Left ventricle myocardium inferior (tissue), 1 donor: ENCODE results near the gene CCDC167. TPM values are rescaled to one million over a fixed set of nuclear protein-coding genes. Genes with fewer than 3 reads are reported as not detected.
A peak's percentile ranks its signal among the peaks of the same experiment; 100 is the strongest.

Experiments used
- DNase-seq: peaks from one replicate; pipeline ENCODE4 v3.0.0-alpha.2; 2020
- H3K27ac ChIP-seq: fragments of 200-600 bp; replicated peaks from 2 replicates; pipeline ENCODE4 v1.8.0; 2021
- H3K27me3 ChIP-seq: fragments of 200-600 bp; 2 replicates; pipeline ENCODE4 v1.8.0; 2021; ENCODE audit warnings: low read depth
- H3K36me3 ChIP-seq: fragments of 200-600 bp; 2 replicates; pipeline ENCODE4 v1.8.0; 2021
- H3K4me1 ChIP-seq: fragments of 200-600 bp; 2 replicates; pipeline ENCODE4 v1.8.0; 2021
- H3K4me3 ChIP-seq: fragments of 200-600 bp; 2 replicates; pipeline ENCODE4 v1.8.0; 2021; ENCODE audit warnings: mild to moderate bottlenecking, moderate library complexity
- H3K9me3 ChIP-seq: fragments of 200-600 bp; replicated peaks from 2 replicates; pipeline ENCODE4 v1.8.0; 2021
- intact Hi-C: fragments of 100-400 bp; cut with micrococcal nuclease; formaldehyde crosslinking; loops from one replicate; pipeline ENCODE4 v1.11.0; 2022
- total RNA-seq: library from RNA; stranded (reverse); fragmentation: NEBNext Ultra II Directional; extraction: Animal tissue kit (Norgen Biotek cat#: 25700); gene quantifications from one replicate; pipeline ENCODE4 v1.2.1, GENCODE V29; 2021
- TF ChIP-seq, protein P1 (sequence below): fragments of 200-600 bp; IDR thresholded peaks from 2 replicates; pipeline ENCODE4 v1.8.0; 2021; ENCODE audit warnings: antibody characterized with exemption, mild to moderate bottlenecking, borderline replicate concordance
- donor health status: DM: no; HTN: yes; CAD: no; lungs with severe emphysema.

Gene CCDC167
- total RNA-seq, 1 donor from 2014 or later: 28.1 TPM

DNA sequence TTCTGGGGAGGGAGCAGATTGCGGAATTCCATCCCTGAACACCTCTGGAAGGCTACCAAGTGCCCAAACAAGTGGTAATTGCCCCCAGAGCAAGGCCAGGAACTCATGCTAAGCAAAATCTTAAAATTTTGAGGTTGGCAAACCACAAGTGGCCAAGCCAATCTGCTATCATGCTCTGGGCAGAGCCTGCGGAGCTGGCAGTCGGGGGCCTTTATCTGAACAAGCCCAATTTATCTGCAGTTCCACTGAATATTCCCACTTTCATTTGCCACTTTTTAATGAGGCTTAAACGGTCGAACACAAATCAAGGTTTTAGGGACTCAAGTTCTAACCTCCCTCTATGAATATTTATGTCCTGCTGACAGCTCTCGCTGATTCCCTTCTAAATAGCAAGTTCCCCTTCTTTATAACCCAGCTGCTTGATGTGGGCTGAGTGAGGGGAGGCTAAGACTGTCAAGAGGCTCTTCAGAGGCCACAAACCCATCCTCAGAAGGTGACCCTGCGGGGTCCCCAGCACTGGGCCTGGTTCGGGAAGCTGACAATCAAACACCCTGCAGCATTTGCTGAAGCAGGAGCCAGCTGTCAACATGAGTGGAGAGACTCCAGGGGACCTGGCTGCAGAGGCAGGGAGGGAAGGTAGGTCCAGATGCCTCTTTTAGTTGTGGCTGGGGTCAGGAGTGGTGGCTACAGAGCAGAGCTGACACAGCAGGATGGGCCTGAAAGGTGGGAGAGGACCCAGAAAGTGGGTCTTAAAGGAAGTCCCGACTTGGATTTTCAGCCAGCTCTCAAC is 11.9 kb downstream of the CCDC167 start:
- Histone ChIP-seq H3K36me3 (peaks cover 8% of the 10 kb centered on the region), H3K4me1 (peaks cover 50% of the 10 kb centered on the region), H3K4me3 (no peak overlapping the region), H3K27ac (no peak overlapping the region), H3K9me3 (no peaks in the 10 kb centered on the region), H3K27me3 (no peaks in the 10 kb centered on the region)
- intact Hi-C loops: loop anchor here (5.0 kb wide), 1 partner anchor 205 kb away; no protein-coding TSS in a partner anchor
- no peak for DNase-seq
- TF ChIP-seq, protein P1, sequence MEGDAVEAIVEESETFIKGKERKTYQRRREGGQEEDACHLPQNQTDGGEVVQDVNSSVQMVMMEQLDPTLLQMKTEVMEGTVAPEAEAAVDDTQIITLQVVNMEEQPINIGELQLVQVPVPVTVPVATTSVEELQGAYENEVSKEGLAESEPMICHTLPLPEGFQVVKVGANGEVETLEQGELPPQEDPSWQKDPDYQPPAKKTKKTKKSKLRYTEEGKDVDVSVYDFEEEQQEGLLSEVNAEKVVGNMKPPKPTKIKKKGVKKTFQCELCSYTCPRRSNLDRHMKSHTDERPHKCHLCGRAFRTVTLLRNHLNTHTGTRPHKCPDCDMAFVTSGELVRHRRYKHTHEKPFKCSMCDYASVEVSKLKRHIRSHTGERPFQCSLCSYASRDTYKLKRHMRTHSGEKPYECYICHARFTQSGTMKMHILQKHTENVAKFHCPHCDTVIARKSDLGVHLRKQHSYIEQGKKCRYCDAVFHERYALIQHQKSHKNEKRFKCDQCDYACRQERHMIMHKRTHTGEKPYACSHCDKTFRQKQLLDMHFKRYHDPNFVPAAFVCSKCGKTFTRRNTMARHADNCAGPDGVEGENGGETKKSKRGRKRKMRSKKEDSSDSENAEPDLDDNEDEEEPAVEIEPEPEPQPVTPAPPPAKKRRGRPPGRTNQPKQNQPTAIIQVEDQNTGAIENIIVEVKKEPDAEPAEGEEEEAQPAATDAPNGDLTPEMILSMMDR: no peak

DNA sequence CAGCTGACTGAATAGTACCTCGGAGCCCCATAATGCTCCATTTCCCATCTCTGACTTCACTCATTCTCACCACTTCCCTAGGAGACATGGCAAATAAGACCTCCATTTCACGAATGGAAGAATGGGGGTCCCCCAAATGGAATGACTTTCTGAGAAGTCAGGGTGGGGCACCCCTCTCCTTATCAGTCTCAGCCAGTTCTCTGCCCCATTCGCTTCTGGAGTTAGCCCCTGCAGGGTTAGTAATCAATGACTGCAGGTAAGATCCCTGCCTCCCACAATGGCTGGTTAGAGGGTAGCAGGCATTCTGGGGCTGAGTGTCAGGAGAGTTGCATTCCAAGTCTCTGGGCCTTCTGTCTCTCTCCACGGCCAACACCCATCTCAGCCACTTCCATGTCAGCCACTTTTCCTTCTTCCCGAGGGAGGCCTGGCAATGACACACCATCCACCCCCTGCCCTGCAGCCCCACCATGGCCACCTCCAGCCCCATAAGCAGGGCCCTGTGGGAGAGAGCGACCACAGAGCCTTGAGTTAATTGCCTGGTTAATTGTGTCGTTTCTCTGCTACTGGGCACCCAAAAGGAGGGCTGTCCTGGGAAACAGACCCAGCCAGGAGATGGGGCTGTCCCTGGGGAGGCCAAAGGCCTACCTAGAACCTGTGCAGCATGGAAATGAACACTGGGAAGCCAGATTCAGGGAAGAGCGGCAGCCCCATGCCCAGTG is 13.4 kb downstream of the CCDC167 start:
- H3K4me1 ChIP-seq: peaks cover 48% of the 10 kb centered on the region
- TF ChIP-seq, protein P1: no peak
- H3K4me3 ChIP-seq: no peak overlapping the region
- DNase-seq: no peak
- intact Hi-C loops: loop anchor here (5.0 kb wide), 1 partner anchor 206 kb away; no protein-coding TSS in a partner anchor
- H3K36me3 ChIP-seq: peaks cover 14% of the 10 kb centered on the region
- H3K9me3 ChIP-seq: no peaks in the 10 kb centered on the region
- no peaks in the 10 kb centered on the region for H3K27me3 ChIP-seq
- H3K27ac ChIP-seq: no peak overlapping the region

DNA sequence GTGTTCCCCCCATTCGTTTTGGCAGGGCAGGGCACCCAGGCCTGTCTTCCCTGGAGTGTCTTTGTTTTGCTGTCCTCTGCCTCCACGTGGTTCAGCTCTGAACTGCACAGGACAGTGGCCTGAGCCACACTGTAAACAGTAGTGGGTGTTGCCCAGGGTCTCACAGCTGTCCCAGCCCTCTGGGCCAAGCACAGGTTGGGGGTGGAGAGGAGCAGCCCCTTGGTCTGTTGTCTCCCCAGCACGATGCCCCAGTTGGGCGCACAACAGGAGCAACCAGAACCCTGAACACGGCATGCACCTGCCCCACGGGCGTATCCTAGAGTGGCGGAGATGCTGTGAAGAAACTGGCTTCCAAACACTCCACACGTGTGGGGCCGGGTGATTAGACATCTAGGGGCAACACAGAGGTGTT is 14.4 kb downstream of the CCDC167 start:
- intact Hi-C loops: loop anchor here (5.0 kb wide), 1 partner anchor 207 kb away; no protein-coding TSS in a partner anchor
- no peak for DNase-seq
- peaks cover 15% of the 10 kb centered on the region for H3K36me3 ChIP-seq
- TF ChIP-seq, protein P1: no peak
- H3K4me1 ChIP-seq: peaks cover 48% of the 10 kb centered on the region
- H3K4me3 ChIP-seq: no peak overlapping the region
- H3K27me3 ChIP-seq: no peaks in the 10 kb centered on the region
- no peaks in the 10 kb centered on the region for H3K9me3 ChIP-seq
- no peak overlapping the region for H3K27ac ChIP-seq

DNA sequence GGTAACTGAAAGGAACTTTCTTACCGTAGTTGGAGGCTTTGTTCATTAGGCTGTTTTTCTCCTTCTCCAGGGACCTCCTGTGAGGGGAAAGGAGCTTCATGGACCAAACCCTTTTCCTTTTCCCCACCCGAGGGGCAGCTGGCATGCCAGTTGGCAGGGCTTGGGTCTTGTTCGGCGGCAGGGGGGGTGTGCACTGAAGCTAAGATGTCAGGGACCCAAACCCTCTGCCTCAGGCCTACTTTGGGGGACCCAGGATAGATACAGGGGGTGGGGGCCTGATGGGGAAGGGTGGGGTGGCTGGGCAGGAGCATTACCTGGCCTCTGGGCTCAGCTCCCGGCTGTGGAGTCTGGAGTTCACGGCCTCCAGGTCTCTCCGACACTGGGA is 14.9 kb downstream of the CCDC167 start:
- Histone ChIP-seq H3K9me3 (no peaks in the 10 kb centered on the region), H3K27me3 (no peaks in the 10 kb centered on the region), H3K4me3 (no peak overlapping the region), H3K4me1 (peaks cover 48% of the 10 kb centered on the region), H3K36me3 (peaks cover 20% of the 10 kb centered on the region), H3K27ac (no peak overlapping the region)
- no peak for DNase-seq
- intact Hi-C loops: loop anchor here (5.0 kb wide), 1 partner anchor 208 kb away; no protein-coding TSS in a partner anchor
- TF ChIP-seq, protein P1: no peak

DNA sequence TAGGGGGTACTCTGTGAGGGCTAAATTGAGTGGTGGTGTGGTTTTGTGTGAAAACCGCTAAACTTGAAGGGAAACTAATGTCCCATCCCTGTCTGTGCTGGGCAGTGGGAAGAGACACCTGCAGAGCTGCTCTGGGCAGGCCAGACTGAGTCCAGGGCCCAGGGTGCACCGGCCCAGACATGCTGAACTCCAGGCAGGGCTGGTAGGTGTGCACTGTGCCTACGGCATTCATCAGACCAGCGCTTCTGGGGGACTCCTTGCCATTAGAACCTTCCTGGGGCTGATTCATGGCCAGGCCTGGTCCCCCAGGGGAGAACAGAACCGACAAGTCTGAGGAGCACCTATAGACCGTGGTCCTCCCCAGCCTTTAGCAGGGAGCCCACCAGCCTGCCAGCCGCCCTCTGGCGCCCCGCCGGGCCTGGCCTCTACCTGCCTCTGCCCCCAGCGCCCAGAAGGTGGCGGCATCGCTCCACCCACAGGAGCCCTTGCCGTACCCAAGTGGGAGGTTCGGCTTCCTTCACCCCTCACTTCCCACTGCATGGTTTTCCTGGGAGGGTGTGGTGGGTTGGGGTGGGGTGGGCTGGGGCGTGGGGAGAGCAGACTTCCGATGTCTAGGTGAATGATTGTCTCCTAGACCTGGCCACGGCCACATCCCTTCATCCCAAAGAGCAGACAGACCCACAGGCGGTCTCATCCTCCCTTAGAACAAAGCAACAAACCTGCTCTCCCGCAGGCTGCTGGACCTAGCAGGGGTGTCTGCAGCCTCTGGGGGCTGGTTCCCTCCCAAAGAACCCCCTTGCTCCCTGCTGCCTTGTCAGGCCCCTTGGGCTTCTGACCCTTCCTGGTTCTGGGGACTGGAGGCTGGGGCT is 15.5 kb downstream of the CCDC167 start:
- Histone ChIP-seq H3K4me1 (peaks cover 47% of the 10 kb centered on the region), H3K4me3 (no peak overlapping the region), H3K27me3 (no peaks in the 10 kb centered on the region), H3K9me3 (no peaks in the 10 kb centered on the region), H3K36me3 (peaks cover 25% of the 10 kb centered on the region), H3K27ac (no peak overlapping the region)
- peak; percentile 59 for DNase-seq
- TF ChIP-seq, protein P1: peak; percentile 82
- intact Hi-C loops: no loop called here
